ENCODE measurements around the gene NANOS3.

DNA sequence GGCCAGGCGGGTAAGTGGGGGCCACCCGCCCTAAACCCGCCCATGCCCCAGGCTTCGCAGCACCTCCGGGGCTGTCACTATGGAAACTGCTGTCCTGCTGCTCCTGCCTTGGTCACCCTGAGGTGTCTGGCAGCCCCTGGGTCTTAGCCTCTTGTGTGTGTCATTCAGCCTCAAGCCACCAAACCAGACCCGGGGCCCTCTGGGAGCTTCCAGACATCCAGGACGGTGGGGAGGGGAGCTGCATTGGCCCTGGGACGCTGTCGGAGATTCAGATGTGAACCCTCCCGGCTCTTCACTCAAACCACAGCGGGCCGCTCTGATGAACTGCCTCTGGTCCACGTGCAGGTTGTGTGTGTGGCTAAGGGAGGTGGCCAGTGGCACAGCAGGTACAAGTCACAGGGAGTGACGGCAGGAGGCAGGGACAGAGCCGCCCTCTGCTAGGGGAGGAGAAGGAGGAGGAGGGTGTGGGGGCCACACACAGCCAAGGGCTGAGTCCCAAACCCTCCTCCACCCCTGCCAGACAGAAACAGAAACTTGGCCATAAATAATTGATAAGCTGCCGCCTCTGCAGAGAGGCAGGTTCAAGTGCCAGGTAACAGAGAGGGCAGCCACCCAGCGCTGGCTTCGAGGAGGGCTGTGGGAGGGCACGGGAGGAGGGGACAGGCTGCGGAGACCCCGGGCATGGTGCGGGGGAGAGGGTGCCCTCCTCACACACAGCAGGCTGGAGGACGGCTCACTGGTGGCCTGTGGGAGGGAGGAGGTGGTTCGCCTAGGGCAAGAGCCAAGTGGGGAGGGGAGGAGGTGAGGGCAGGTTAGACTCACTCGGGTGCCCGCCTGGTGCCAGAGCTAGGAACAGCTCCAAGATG lies 8.0 kb downstream of the NANOS3 start:
- TF ChIP-seq, protein P1, sequence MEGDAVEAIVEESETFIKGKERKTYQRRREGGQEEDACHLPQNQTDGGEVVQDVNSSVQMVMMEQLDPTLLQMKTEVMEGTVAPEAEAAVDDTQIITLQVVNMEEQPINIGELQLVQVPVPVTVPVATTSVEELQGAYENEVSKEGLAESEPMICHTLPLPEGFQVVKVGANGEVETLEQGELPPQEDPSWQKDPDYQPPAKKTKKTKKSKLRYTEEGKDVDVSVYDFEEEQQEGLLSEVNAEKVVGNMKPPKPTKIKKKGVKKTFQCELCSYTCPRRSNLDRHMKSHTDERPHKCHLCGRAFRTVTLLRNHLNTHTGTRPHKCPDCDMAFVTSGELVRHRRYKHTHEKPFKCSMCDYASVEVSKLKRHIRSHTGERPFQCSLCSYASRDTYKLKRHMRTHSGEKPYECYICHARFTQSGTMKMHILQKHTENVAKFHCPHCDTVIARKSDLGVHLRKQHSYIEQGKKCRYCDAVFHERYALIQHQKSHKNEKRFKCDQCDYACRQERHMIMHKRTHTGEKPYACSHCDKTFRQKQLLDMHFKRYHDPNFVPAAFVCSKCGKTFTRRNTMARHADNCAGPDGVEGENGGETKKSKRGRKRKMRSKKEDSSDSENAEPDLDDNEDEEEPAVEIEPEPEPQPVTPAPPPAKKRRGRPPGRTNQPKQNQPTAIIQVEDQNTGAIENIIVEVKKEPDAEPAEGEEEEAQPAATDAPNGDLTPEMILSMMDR (IDR thresholded peaks at IDR 0.05; ENCODE audit: low read length): no peak
- TF ChIP-seq EZH2 (IDR thresholded peaks at IDR 0.05; ENCODE audit: borderline replicate concordance, low read length): no peak
